K562 (cell line): ENCODE data around the gene SRCIN1. TPM values are rescaled to one million over a fixed set of nuclear protein-coding genes. Genes with fewer than 3 reads are reported as not detected.

Experiments used
- ATAC-seq: fragments of 200-7000 bp; cut with Tn5 transposase; 3 replicates; pipeline ENCODE4 v1.9.1; 2020; ENCODE audit warnings: moderate library complexity
- BruUV-seq: library from RNA; stranded (reverse); fragments of 400-500 nt; replicated peaks from 2 replicates; lab custom pipeline; 2021; lab: Mats Ljungman, UMichigan
- CTCF ChIA-PET: fragments of 300-600 bp; formaldehyde crosslinking; extraction: SDS; loops from one replicate; lab custom pipeline; 2021; ENCODE audit warnings: low intra/inter-chr PET ratio; lab: Yijun Ruan, JAX
- POLR2A ChIA-PET: fragments of 300-600, 350-650 bp; sonication (Branson Sonifier 250); formaldehyde crosslinking; extraction: SDS; loops from one replicate; lab custom pipeline; 2021; ENCODE audit warnings: antibody characterized with exemption, inconsistent platforms; lab: Yijun Ruan, JAX
- DNase-seq, 4 experiments: peaks; one replicate each; pipeline versions ENCODE4 v3.0.0 to v3.0.0-alpha.2; 2011 to 2018; ENCODE audit warnings: low spot score in 3 of 4, mixed read lengths in 3 of 4; ENCODE audit errors: extremely low read depth in 1 of 4
- FAIRE-seq: peaks from 2 replicates; lab custom pipeline; 2011; peaks lifted over from hg19 to GRCh38; lab: Jason Lieb, UNC
- H2AFZ ChIP-seq: 2 replicates; pipeline ENCODE4 v1.6.0; 2011; ENCODE audit warnings: low read depth, low read length, control low read depth, inconsistent platforms
- H3K27ac ChIP-seq: fragments of 200-600 bp; 3 replicates; pipeline ENCODE4 v1.8.0; 2011; ENCODE audit warnings: low read depth, mild to moderate bottlenecking, control low read depth, inconsistent platforms, low read length, moderate library complexity, mixed read lengths; ENCODE audit errors: extremely low read depth
- H3K27me3 ChIP-seq, 2 experiments: fragments of 300-600 bp in 1 of 2; 2 replicates in 1 of 2; 3 replicates in 1 of 2; pipeline versions ENCODE4 v1.6.0 to v1.8.0; 2011; ENCODE audit warnings: inconsistent platforms in 2 of 2, low read length in 2 of 2, mild to moderate bottlenecking in 1 of 2, mixed read lengths in 1 of 2, moderate library complexity in 1 of 2; ENCODE audit not compliant: control insufficient read depth in 2 of 2, insufficient read depth in 2 of 2
- H3K36me3 ChIP-seq: fragments of 300-600 bp; 3 replicates; pipeline ENCODE4 v1.8.0; 2011; ENCODE audit warnings: mild to moderate bottlenecking, low read length, inconsistent platforms; ENCODE audit not compliant: control insufficient read depth, insufficient read depth
- H3K4me1 ChIP-seq, 2 experiments: fragments of 200-600 bp in 1 of 2; replicated peaks in 1 of 2; 2 replicates in 1 of 2; 3 replicates in 1 of 2; pipeline versions ENCODE4 v1.5.1 to v1.8.0; 2011; ENCODE audit warnings: inconsistent platforms in 2 of 2, low read length in 2 of 2, mild to moderate bottlenecking in 1 of 2, mixed read lengths in 1 of 2, moderate library complexity in 1 of 2; ENCODE audit not compliant: control insufficient read depth in 2 of 2, insufficient read depth in 2 of 2
- H3K4me2 ChIP-seq: 2 replicates; pipeline ENCODE4 v1.6.1; 2011; ENCODE audit warnings: low read length, control low read depth, inconsistent platforms, mixed read lengths; ENCODE audit not compliant: insufficient read depth
- H3K4me3 ChIP-seq: fragments of 200-600 bp; sonication (generic), shearing (Covaris generic); 2 replicates; pipeline ENCODE4 v1.5.1; 2016; ENCODE audit warnings: control low read depth, inconsistent platforms
- H3K79me2 ChIP-seq: fragments of 200-600 bp; 3 replicates; pipeline ENCODE4 v1.8.0; 2011; ENCODE audit warnings: low read length, inconsistent platforms; ENCODE audit not compliant: control insufficient read depth, insufficient read depth
- H3K9ac ChIP-seq, 2 experiments: 2 replicates each; pipeline versions ENCODE4 v1.6.0 to v1.6.1; 2011; ENCODE audit warnings: low read depth in 2 of 2, low read length in 2 of 2, control low read depth in 1 of 2, inconsistent platforms in 1 of 2, mild to moderate bottlenecking in 1 of 2, mixed read lengths in 1 of 2; ENCODE audit not compliant: insufficient read depth in 1 of 2
- H3K9me1 ChIP-seq: one replicate; pipeline ENCODE4 v1.6.0; 2011; ENCODE audit warnings: inconsistent platforms, mild to moderate bottlenecking, low read length, moderate library complexity; ENCODE audit not compliant: control insufficient read depth, insufficient read depth
- H3K9me3 ChIP-seq: replicated peaks from 2 replicates; pipeline ENCODE4 v1.5.1; 2011; ENCODE audit warnings: low read depth, low read length, inconsistent platforms; ENCODE audit not compliant: control insufficient read depth, insufficient read depth
- H4K20me1 ChIP-seq: replicated peaks from 2 replicates; pipeline ENCODE4 v1.6.1; 2011; ENCODE audit warnings: low read length, inconsistent platforms, mixed read lengths; ENCODE audit not compliant: control insufficient read depth, insufficient read depth
- RBM15 ChIP-seq: fragments of 200-400 bp; formaldehyde crosslinking; IDR thresholded peaks from 2 replicates; pipeline ENCODE4 v1.6.1; 2018; ENCODE audit warnings: mild to moderate bottlenecking, low read length, moderate library complexity; ENCODE audit not compliant: insufficient read depth
- SPI1 ChIP-seq: IDR thresholded peaks from 2 replicates; pipeline ENCODE4 v1.6.1; 2011; ENCODE audit warnings: low read depth, low read length, control low read depth, borderline replicate concordance
- ZNF695 ChIP-seq: fragments of 450-650 bp; formaldehyde crosslinking; IDR thresholded peaks from 2 replicates; pipeline ENCODE4 v1.4.0; 2020; ENCODE audit warnings: mild to moderate bottlenecking, moderate library complexity
- WGBS: fragments of 100-300 bp; shearing (Covaris generic); methylation state at CpG from one replicate; pipeline ENCODE4 v1.1.6; 2016; ENCODE audit warnings: low coverage, mixed read lengths; ENCODE audit not compliant: insufficient coverage; ENCODE audit errors: missing lambda C conversion rate; 5-methylcytosine and 5-hydroxymethylcytosine counted together
- in situ Hi-C: fragments of 300-500 bp; cut with MboI; formaldehyde crosslinking; loops from 4 replicates; pipeline ENCODE4 v1.15.0; 2018; ENCODE audit warnings: inconsistent platforms, mixed read lengths
- intact Hi-C: fragments of 100-400 bp; cut with micrococcal nuclease; formaldehyde crosslinking; loops from 2 replicates; pipeline ENCODE4 v1.14.2; 2022
- polyA plus RNA-seq, 8 experiments: library from polyadenylated mRNA; depleted of rRNA in 4 of 8; stranded (reverse) in 5 of 8; unstranded in 3 of 8; fragments of >200 nt; fragmentation: Nextera tagmentation in 2 of 8; fragmentation: Illumina TruSeq in 1 of 8; extraction: Ambion mirVana in 2 of 8; extraction: Trizol in 1 of 8; gene quantifications; 2 replicates each; pipeline versions ENCODE4 v1.2.1 to v1.2.3, GENCODE V29; 2011 to 2014; ENCODE audit warnings: inconsistent platforms in 1 of 8, missing spikeins in 1 of 8
- total RNA-seq, 7 experiments: library from RNA; depleted of rRNA in 6 of 7; stranded (reverse); fragments of >200 nt in 6 of 7; fragmentation: Illumina TruSeq in 2 of 7; extraction: Trizol in 2 of 7; gene quantifications; 2 replicates each; pipeline versions ENCODE4 v1.2.1 to v1.2.3, GENCODE V29; 2011 to 2021; ENCODE audit warnings: low replicate concordance in 1 of 7

Gene SRCIN1
- total and polyA plus RNA-seq, 9 of the 15 experiments (the other 6 are each of a cell fraction or from before 2014, with no cell fraction given), result 0.09 to 0.33 (median 0.13) TPM; not detected in 6

DNA sequence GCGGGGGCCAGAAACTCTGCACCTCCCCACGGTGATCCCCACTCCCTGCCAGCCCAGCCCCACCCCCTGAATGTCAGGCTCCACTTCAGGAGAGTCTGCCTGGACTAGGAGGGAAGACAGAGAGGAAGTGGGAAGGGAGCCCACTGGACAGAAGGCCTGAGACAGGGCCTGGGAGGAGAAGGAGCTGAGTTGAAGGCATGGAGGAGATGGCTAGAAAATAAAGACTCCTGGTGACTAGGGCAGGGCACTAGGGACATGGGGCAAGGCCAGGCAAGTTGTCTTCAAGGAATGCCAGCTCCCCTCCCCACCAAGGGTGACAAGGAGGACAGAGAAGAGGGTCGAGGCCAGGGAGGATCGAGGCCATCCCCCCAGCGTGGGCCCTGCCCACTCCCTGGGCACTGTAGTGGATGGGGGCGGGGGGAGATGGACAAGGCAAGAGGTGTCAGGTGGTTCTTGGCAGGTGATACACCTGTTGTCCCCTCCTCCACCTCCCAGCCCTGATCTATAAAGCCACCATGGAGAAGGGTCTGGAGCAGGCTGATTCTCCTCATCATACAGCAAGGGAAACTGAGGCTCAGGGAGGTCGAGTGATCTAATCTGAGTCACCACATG, 19.7 kb downstream of the SRCIN1 start:
- H4K20me1 ChIP-seq, result peaks cover 10% of the 10 kb centered on the region
- FAIRE-seq (no peak), ATAC-seq (no peak), DNase-seq (no peak)
- no peak overlapping the region for H3K4me3 ChIP-seq
- in situ Hi-C loops, result no loop called here
- peaks cover 21 to 46% of the 10 kb centered on the region in 2 experiments; a peak in 4 of 5 replicates for H3K27me3 ChIP-seq
- WGBS, result 4% methylated on average over 6 of the region's 7 CpGs
- H3K9me3 ChIP-seq, result no peaks in the 10 kb centered on the region
- peaks cover 5 to 15% of the 10 kb centered on the region in 2 experiments; a peak in 4 of 5 replicates for H3K4me1 ChIP-seq
- no peak overlapping the region for H2AFZ ChIP-seq
- intact Hi-C loops, result no loop called here
- no peak overlapping the region for H3K27ac ChIP-seq
- POLR2A ChIA-PET, result interaction anchor here (0.6 kb wide), 2 partner anchors 28 to 181 kb away, joined by 3 read pairs; no protein-coding TSS in a partner anchor
- H3K9ac ChIP-seq, result no peak overlapping the region
- CTCF ChIA-PET, result interaction anchor here (1.5 to 2.2 kb wide), 2 partner anchors 28 to 162 kb away, joined by 3 to 17 read pairs; no protein-coding TSS in a partner anchor
- no peaks in the 10 kb centered on the region for H3K36me3 ChIP-seq
- no TSS peak for BruUV-seq
- H3K4me2 ChIP-seq, result no peak overlapping the region
- no peaks in the 10 kb centered on the region for H3K79me2 ChIP-seq
- no peak for TF ChIP-seq ZNF695 (CRISPR knock-in tag)
- TF ChIP-seq SPI1, result peak; percentile 48; the same call in 1 of the 2 replicates
- no peak for TF ChIP-seq RBM15
- no peaks in the 10 kb centered on the region for H3K9me1 ChIP-seq
